CD14-positive monocyte (primary cell): ENCODE measurements around the gene PPP1R12B. TPM values are rescaled to one million over a fixed set of nuclear protein-coding genes. Genes with fewer than 3 reads are reported as not detected.

ENCODE experiments used
- DNase-seq, 3 donors: peaks; one replicate each; pipeline ENCODE4 v3.0.0-alpha.2; 2011 to 2022
- H2AFZ ChIP-seq: 2 replicates; pipeline ENCODE4 v1.6.0; 2012; ENCODE audit warnings: mild to moderate bottlenecking, low read depth, low read length, inconsistent platforms; ENCODE audit not compliant: insufficient read depth, poor library complexity, severe bottlenecking
- H3K27ac ChIP-seq, 2 donors: 1 replicate in 1 of 2; 2 replicates in 1 of 2; pipeline ENCODE4 v1.5.1; 2012 to 2013; ENCODE audit warnings: low read length in 2 of 2, control low read depth in 1 of 2, inconsistent platforms in 1 of 2, low read depth in 1 of 2, mild to moderate bottlenecking in 1 of 2
- H3K27me3 ChIP-seq, 2 donors: one replicate each; pipeline versions ENCODE4 v1.6.0 to v1.6.1; 2011 to 2013; ENCODE audit warnings: low read length in 2 of 2; ENCODE audit not compliant: control insufficient read depth in 2 of 2, insufficient read depth in 2 of 2
- H3K36me3 ChIP-seq, 2 donors: replicated peaks in 1 of 2; 1 replicate in 1 of 2; 2 replicates in 1 of 2; pipeline versions ENCODE4 v1.5.1 to v1.6.1; 2012 to 2013; ENCODE audit warnings: low read length in 2 of 2, control low read depth in 1 of 2, inconsistent platforms in 1 of 2, mild to moderate bottlenecking in 1 of 2; ENCODE audit not compliant: insufficient read depth in 2 of 2, control insufficient read depth in 1 of 2
- H3K4me1 ChIP-seq, 2 donors: 1 replicate in 1 of 2; 2 replicates in 1 of 2; pipeline versions ENCODE4 v1.5.1 to v1.6.1; 2012 to 2013; ENCODE audit warnings: low read length in 2 of 2, control low read depth in 1 of 2, inconsistent platforms in 1 of 2, mild to moderate bottlenecking in 1 of 2, moderate library complexity in 1 of 2; ENCODE audit not compliant: insufficient read depth in 2 of 2, control insufficient read depth in 1 of 2
- H3K4me2 ChIP-seq: replicated peaks from 2 replicates; pipeline ENCODE3; 2012; ENCODE audit warnings: low read length, moderate library complexity, mild to moderate bottlenecking; ENCODE audit not compliant: poor library complexity, severe bottlenecking; ENCODE audit errors: extremely low read depth
- H3K4me3 ChIP-seq, 3 experiments: fragments of 200-600 bp in 1 of 3; sonication (generic) in 1 of 3; replicated peaks in 1 of 3; 1 replicate in 2 of 3; 2 replicates in 1 of 3; pipeline ENCODE4 v1.5.1; 2011 to 2013; ENCODE audit warnings: low read length in 3 of 3, mild to moderate bottlenecking in 3 of 3, control low read depth in 2 of 3, low read depth in 2 of 3, inconsistent platforms in 1 of 3, moderate library complexity in 1 of 3
- H3K79me2 ChIP-seq: 2 replicates; pipeline ENCODE4 v1.6.0; 2012; ENCODE audit warnings: mild to moderate bottlenecking, control low read depth, inconsistent platforms, low read length, moderate library complexity; ENCODE audit not compliant: insufficient read depth
- H3K9ac ChIP-seq: 2 replicates; pipeline ENCODE4 v1.6.0; 2017; ENCODE audit warnings: low read length, mild to moderate bottlenecking; ENCODE audit not compliant: insufficient read depth, poor library complexity, severe bottlenecking
- H3K9me3 ChIP-seq, 2 donors: replicated peaks in 1 of 2; 1 replicate in 1 of 2; 2 replicates in 1 of 2; pipeline versions ENCODE4 v1.5.1 to v1.6.1; 2012 to 2013; ENCODE audit warnings: low read length in 2 of 2, control low read depth in 1 of 2; ENCODE audit not compliant: control insufficient read depth in 1 of 2, insufficient read depth in 1 of 2
- H4K20me1 ChIP-seq: 2 replicates; pipeline ENCODE4 v1.6.0; 2012; ENCODE audit warnings: mild to moderate bottlenecking, low read length, control low read depth, moderate library complexity; ENCODE audit not compliant: insufficient read depth
- H3K27ac Mint-ChIP-seq, 7 donors: one replicate each; pipeline ENCODE4 v1.8.0; 2020; ENCODE audit warnings: mild to moderate bottlenecking in 7 of 7, mixed read lengths in 7 of 7, moderate library complexity in 6 of 7, inconsistent platforms in 2 of 7
- H3K27me3 Mint-ChIP-seq, 3 donors: one replicate each; pipeline ENCODE4 v1.8.0; 2021 to 2022; ENCODE audit warnings: low read depth in 3 of 3, mild to moderate bottlenecking in 3 of 3, mixed read lengths in 3 of 3, moderate library complexity in 3 of 3, inconsistent platforms in 1 of 3
- H3K36me3 Mint-ChIP-seq, 2 donors: one replicate each; pipeline ENCODE4 v1.8.0; 2020; ENCODE audit warnings: mixed read lengths in 2 of 2, inconsistent platforms in 1 of 2, mild to moderate bottlenecking in 1 of 2
- H3K4me1 Mint-ChIP-seq: one replicate; pipeline ENCODE4 v1.8.0; 2020; ENCODE audit warnings: mild to moderate bottlenecking, mixed read lengths
- H3K4me3 Mint-ChIP-seq, 2 donors: one replicate each; pipeline ENCODE4 v1.8.0; 2020; ENCODE audit warnings: mild to moderate bottlenecking in 2 of 2, mixed read lengths in 2 of 2, moderate library complexity in 1 of 2
- H3K9me3 Mint-ChIP-seq, 7 donors: one replicate each; pipeline ENCODE4 v1.8.0; 2020 to 2022; ENCODE audit warnings: mixed read lengths in 7 of 7, mild to moderate bottlenecking in 6 of 7, moderate library complexity in 6 of 7, inconsistent platforms in 2 of 7
- CTCF ChIP-seq: fragments of 200-600 bp; IDR thresholded peaks from one replicate; pipeline ENCODE4 v1.8.0; 2022; ENCODE audit warnings: antibody characterized with exemption, mild to moderate bottlenecking
- WGBS: methylation state at CpG from one replicate; pipeline ENCODE4 v1.1.5; 2013; ENCODE audit warnings: missing lambda C conversion rate; ENCODE audit not compliant: insufficient coverage; 5-methylcytosine and 5-hydroxymethylcytosine counted together
- intact Hi-C, 2 donors: fragments of 100-400 bp; cut with micrococcal nuclease; formaldehyde crosslinking; loops; one replicate each; pipeline versions ENCODE4 v1.15.0 to v1.15.1; 2023
- polyA plus RNA-seq, 3 donors: library from polyadenylated mRNA; depleted of rRNA in 1 of 3; unstranded in 2 of 3; stranded (reverse) in 1 of 3; fragments of 300-500 nt in 2 of 3; fragments of >200 nt in 1 of 3; fragmentation: Illumina TruSeq in 2 of 3; gene quantifications; 1 replicate in 2 of 3; 2 replicates in 1 of 3; pipeline ENCODE4 v1.2.3, GENCODE V29; 2012 to 2021

The PPP1R12B gene
- polyA plus RNA-seq, 3 donors: 1.3 to 12.2 (median 1.7) TPM

GRCh38 chr1:202316186-202316585 is 32.3 kb upstream of the PPP1R12B start:
- TF ChIP-seq CTCF: no peak
- Histone ChIP-seq H3K9ac (no peak overlapping the region), H3K36me3 (no peaks in the 10 kb centered on the region), H3K4me3 (no peak overlapping the region), H4K20me1 (no peaks in the 10 kb centered on the region), H3K4me1 (no peaks in the 10 kb centered on the region), H3K79me2 (no peaks in the 10 kb centered on the region), H3K9me3 (no peaks in the 10 kb centered on the region), H3K4me2 (no peak overlapping the region), H3K27me3 (peaks cover 3 to 9% of the 10 kb centered on the region in 2 donors), H2AFZ (no peak overlapping the region), H3K27ac (no peak overlapping the region)
- no peak for DNase-seq
- Mint-ChIP-seq H3K4me3 (no peak overlapping the region), H3K27me3 (peaks cover 21 to 32% (median 25%) of the 10 kb centered on the region in 3 donors), H3K27ac (no peak overlapping the region), H3K9me3 (no peaks in the 10 kb centered on the region), H3K4me1 (no peaks in the 10 kb centered on the region), H3K36me3 (no peaks in the 10 kb centered on the region)
- intact Hi-C loops: loop anchor here (5.0 to 10.0 kb wide), 2 partner anchors 124 to 131 kb away; partner anchors contain the start of gene LGR6 (in 1 of the 2)

GRCh38 chr1:202317941-202318925 is 30.3 kb upstream of the PPP1R12B start:
- Mint-ChIP-seq H3K9me3 (no peaks in the 10 kb centered on the region), H3K4me3 (no peak overlapping the region), H3K36me3 (no peaks in the 10 kb centered on the region), H3K27me3 (peaks cover 16 to 23% (median 17%) of the 10 kb centered on the region in 3 donors), H3K4me1 (no peaks in the 10 kb centered on the region), H3K27ac (no peak overlapping the region)
- Histone ChIP-seq H3K79me2 (no peaks in the 10 kb centered on the region), H3K9ac (no peak overlapping the region), H3K4me1 (no peaks in the 10 kb centered on the region), H3K9me3 (no peaks in the 10 kb centered on the region), H2AFZ (no peak overlapping the region), H3K27me3 (peaks cover 2 to 3% of the 10 kb centered on the region in 2 donors), H3K27ac (no peak overlapping the region), H4K20me1 (no peaks in the 10 kb centered on the region), H3K36me3 (no peaks in the 10 kb centered on the region), H3K4me2 (no peak overlapping the region), H3K4me3 (no peak overlapping the region)
- intact Hi-C loops: loop anchor here (5.0 to 10.0 kb wide), 2 partner anchors 126 to 133 kb away; partner anchors contain the start of gene LGR6 (in 1 of the 2)
- WGBS: 95% methylated on average over 52 of the region's 52 CpGs
- TF ChIP-seq CTCF: no peak
- no peak for DNase-seq
